DND-41 (cell line): ENCODE measurements around the gene CLINT1.
A peak's percentile ranks its signal among the peaks of the same experiment; 100 is the strongest.

Experiments
- ATAC-seq: fragments of 200-7000 bp; cut with Tn5 transposase; 3 replicates; pipeline ENCODE4 v1.9.1; 2021; ENCODE audit warnings: low read depth; ENCODE audit not compliant: insufficient read depth
- DNase-seq: peaks from one replicate; pipeline ENCODE4 v3.0.0-alpha.2; 2020
- H2AFZ ChIP-seq: 2 replicates; pipeline ENCODE4 v1.6.0; 2012; ENCODE audit warnings: low read depth, low read length
- H3K27ac ChIP-seq: 2 replicates; pipeline ENCODE4 v1.5.1; 2012; ENCODE audit warnings: low read length, inconsistent platforms
- H3K27me3 ChIP-seq: fragments of 200-600 bp; sonication (generic); 2 replicates; pipeline ENCODE4 v1.6.0; 2012; ENCODE audit warnings: low read length, mild to moderate bottlenecking, inconsistent platforms; ENCODE audit not compliant: insufficient read depth, poor library complexity
- H3K36me3 ChIP-seq: 2 replicates; pipeline ENCODE4 v1.5.1; 2012; ENCODE audit warnings: low read length, inconsistent platforms; ENCODE audit not compliant: insufficient read depth
- H3K4me1 ChIP-seq: 2 replicates; pipeline ENCODE4 v1.5.1; 2012; ENCODE audit warnings: mild to moderate bottlenecking, low read length; ENCODE audit not compliant: insufficient read depth
- H3K4me2 ChIP-seq: 2 replicates; pipeline ENCODE4 v1.6.0; 2012; ENCODE audit warnings: mild to moderate bottlenecking, moderate library complexity, low read length, inconsistent platforms; ENCODE audit not compliant: insufficient read depth
- H3K4me3 ChIP-seq, 2 experiments: fragments of 200-600 bp in 1 of 2; shearing (Covaris generic) in 1 of 2; 2 replicates each; pipeline ENCODE4 v1.5.1; 2012 to 2016; ENCODE audit warnings: inconsistent platforms in 2 of 2, low read length in 2 of 2, mild to moderate bottlenecking in 2 of 2, low read depth in 1 of 2, moderate library complexity in 1 of 2
- H3K79me2 ChIP-seq: 2 replicates; pipeline ENCODE4 v1.6.0; 2012; ENCODE audit warnings: low read length, inconsistent platforms; ENCODE audit not compliant: insufficient read depth
- H3K9ac ChIP-seq: 2 replicates; pipeline ENCODE4 v1.6.0; 2012; ENCODE audit warnings: low read depth, mild to moderate bottlenecking, inconsistent platforms, low read length, moderate library complexity
- H3K9me3 ChIP-seq: 2 replicates; pipeline ENCODE4 v1.5.1; 2012; ENCODE audit warnings: low read length, moderate library complexity, mild to moderate bottlenecking, inconsistent platforms; ENCODE audit not compliant: insufficient read depth, severe bottlenecking
- H4K20me1 ChIP-seq: 2 replicates; pipeline ENCODE4 v1.6.0; 2012; ENCODE audit warnings: low read length; ENCODE audit not compliant: insufficient read depth
- CTCF ChIP-seq: IDR thresholded peaks from 2 replicates; pipeline ENCODE4 v1.5.1; 2012; ENCODE audit warnings: borderline replicate concordance, low read length, moderate library complexity, mild to moderate bottlenecking; ENCODE audit not compliant: poor library complexity, severe bottlenecking; ENCODE audit errors: extremely low read depth
- EZH2 ChIP-seq: IDR thresholded peaks from 3 replicates; pipeline ENCODE4 v1.6.1; 2012; ENCODE audit warnings: borderline replicate concordance, low read depth, mild to moderate bottlenecking, moderate library complexity, low read length, inconsistent platforms; ENCODE audit not compliant: severe bottlenecking

CLINT1 gene

DNA sequence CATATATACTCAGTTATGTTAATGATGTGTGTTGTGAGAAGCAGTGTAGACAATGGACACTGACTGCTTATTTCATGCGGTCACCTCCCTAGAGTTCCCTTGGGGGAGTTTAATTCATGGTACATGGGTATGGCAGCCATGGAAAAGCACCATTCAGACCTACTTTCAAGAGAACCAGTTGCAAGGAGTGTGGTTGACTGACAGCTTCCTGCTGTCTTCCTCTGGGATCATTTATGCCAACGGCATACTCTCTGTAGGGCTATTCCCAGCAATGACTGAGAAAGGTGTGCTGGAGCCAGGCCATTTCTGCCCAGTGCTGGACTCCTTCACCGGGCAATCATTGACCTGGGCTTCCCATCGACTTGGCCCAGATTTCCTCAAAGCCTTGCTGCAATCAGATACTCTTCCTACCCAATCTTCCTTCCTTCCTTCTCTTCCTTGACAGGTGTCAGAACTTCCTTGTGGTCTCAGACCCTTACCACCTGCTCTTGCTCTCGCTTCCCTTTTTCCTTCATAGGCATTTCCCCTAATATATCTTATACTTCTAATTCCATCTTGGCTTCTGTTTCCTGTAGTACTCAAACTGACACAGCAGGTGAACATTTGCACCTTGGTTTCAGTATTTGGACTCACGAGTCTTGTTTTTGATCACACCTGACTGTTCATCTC lies 3.4 kb upstream of the CLINT1 start:
- Histone ChIP-seq H3K4me3 (no peak overlapping the region), H3K27ac (no peak overlapping the region), H3K4me2 (no peak overlapping the region), H3K79me2 (peaks cover 17% of the 10 kb centered on the region), H3K9me3 (no peaks in the 10 kb centered on the region), H3K27me3 (no peaks in the 10 kb centered on the region), H3K9ac (no peak overlapping the region), H3K36me3 (no peaks in the 10 kb centered on the region; the same call in 1 of the 2 replicates), H4K20me1 (peaks cover 9% of the 10 kb centered on the region; the same call in 1 of the 2 replicates), H3K4me1 (peaks cover 18% of the 10 kb centered on the region), H2AFZ (no peak overlapping the region)
- TF ChIP-seq CTCF (no peak), EZH2 (no peak)
- no peak for DNase-seq
- ATAC-seq, result no peak

GRCh38 chr5:157860898-157861890 lies 2.2 kb upstream of the CLINT1 start:
- H3K27ac ChIP-seq, result no peak overlapping the region
- peaks cover 9% of the 10 kb centered on the region for H3K36me3 ChIP-seq
- H3K4me3 ChIP-seq, result no peak overlapping the region
- H3K4me2 ChIP-seq, result no peak overlapping the region
- H3K27me3 ChIP-seq, result no peaks in the 10 kb centered on the region
- H3K4me1 ChIP-seq, result peaks cover 29% of the 10 kb centered on the region
- peaks cover 12% of the 10 kb centered on the region; the same call in 1 of the 2 replicates for H4K20me1 ChIP-seq
- no peak for TF ChIP-seq EZH2
- TF ChIP-seq CTCF, result no peak
- ATAC-seq (no peak), DNase-seq (no peak)
- H3K9me3 ChIP-seq, result no peaks in the 10 kb centered on the region
- H3K79me2 ChIP-seq, result peaks cover 28% of the 10 kb centered on the region
- H2AFZ ChIP-seq, result no peak overlapping the region
- no peak overlapping the region for H3K9ac ChIP-seq

GRCh38 chr5:157859227-157859575 lies 256 bp upstream of the CLINT1 start:
- ATAC-seq, result peak; percentile 12
- H3K27ac ChIP-seq, result peak overlapping the region; percentile 85
- H3K36me3 ChIP-seq, result peaks cover 15% of the 10 kb centered on the region
- H3K4me3 ChIP-seq, result peak overlapping the region; percentile 76 to 77
- no peaks in the 10 kb centered on the region for H3K27me3 ChIP-seq
- peaks cover 48% of the 10 kb centered on the region for H3K79me2 ChIP-seq
- H2AFZ ChIP-seq, result peak overlapping the region; percentile 93
- H3K4me1 ChIP-seq, result peaks cover 49% of the 10 kb centered on the region
- no peak for DNase-seq
- H3K4me2 ChIP-seq, result peak overlapping the region; percentile 72
- peak overlapping the region; percentile 76 for H3K9ac ChIP-seq
- H3K9me3 ChIP-seq, result no peaks in the 10 kb centered on the region
- peaks cover 28% of the 10 kb centered on the region; the same call in 1 of the 2 replicates for H4K20me1 ChIP-seq
- TF ChIP-seq CTCF (no peak), EZH2 (no peak)
